HEK293 (cell line): ENCODE results near the gene ERMP1.
A peak's percentile ranks its signal among the peaks of the same experiment; 100 is the strongest.
"Not testable (repeated sequence)": the region's sequence is repeated elsewhere in the genome, so short reads cannot be mapped to it uniquely, and the experiment has no call there.

Experiments
- CTCF ChIA-PET: fragments of 350-600 bp; formaldehyde crosslinking; extraction: SDS; loops from one replicate; lab custom pipeline; 2021; ENCODE audit warnings: antibody characterized with exemption; lab: Yijun Ruan, JAX
- POLR2A ChIA-PET: fragments of 300-600 bp; formaldehyde crosslinking; extraction: SDS; loops from one replicate; lab custom pipeline; 2020; ENCODE audit warnings: antibody characterized with exemption, inconsistent platforms; lab: Yijun Ruan, JAX
- H3K27ac ChIP-seq: fragments of 200-500 bp; sonication (Bioruptor generic); 2 replicates; pipeline ENCODE4 v1.5.1; 2014; ENCODE audit warnings: low read depth, low read length, control low read depth, inconsistent platforms; ENCODE audit errors: extremely low read depth
- H3K36me3 ChIP-seq, 2 experiments: fragments of 200-500 bp in 1 of 2; sonication (Bioruptor generic) in 1 of 2; 1 replicate in 1 of 2; 2 replicates in 1 of 2; pipeline ENCODE4 v1.5.1; 2014 to 2017; ENCODE audit warnings: inconsistent platforms in 2 of 2, low read length in 2 of 2; ENCODE audit not compliant: control insufficient read depth in 2 of 2, insufficient read depth in 1 of 2
- H3K4me1 ChIP-seq: fragments of 200-500 bp; sonication (Bioruptor generic); 2 replicates; pipeline ENCODE4 v1.5.1; 2014; ENCODE audit warnings: mild to moderate bottlenecking, low read length, inconsistent platforms; ENCODE audit not compliant: control insufficient read depth, insufficient read depth
- H3K4me3 ChIP-seq: 2 replicates; pipeline ENCODE4 v1.5.1; 2011; ENCODE audit warnings: low read depth, mild to moderate bottlenecking, control low read depth, low read length, moderate library complexity
- H3K9me3 ChIP-seq: fragments of 200-500 bp; sonication (Bioruptor generic); 2 replicates; pipeline ENCODE4 v1.5.1; 2014; ENCODE audit warnings: low read depth, low read length, inconsistent platforms; ENCODE audit not compliant: control insufficient read depth, insufficient read depth
- EGR2 ChIP-seq: fragments of 450-650 bp; formaldehyde crosslinking; IDR thresholded peaks from 2 replicates; pipeline ENCODE4 v1.5.1; 2016; ENCODE audit warnings: low read depth, missing biosample characterization, missing genetic modification characterization
- GLIS2 ChIP-seq: fragments of 450-650 bp; formaldehyde crosslinking; IDR thresholded peaks from 2 replicates; pipeline ENCODE4 v1.5.1; 2016; ENCODE audit warnings: missing biosample characterization, missing genetic modification characterization
- MYNN ChIP-seq: fragments of 450-650 bp; formaldehyde crosslinking; IDR thresholded peaks from 2 replicates; pipeline ENCODE4 v1.5.1; 2016; ENCODE audit warnings: missing biosample characterization, missing genetic modification characterization, borderline replicate concordance
- TRIM28 ChIP-seq: IDR thresholded peaks from 2 replicates; pipeline ENCODE4 v1.6.1; 2011; ENCODE audit warnings: low read length, control low read depth, borderline replicate concordance
- ZNF114 ChIP-seq: fragments of 450-650 bp; formaldehyde crosslinking; IDR thresholded peaks from 2 replicates; pipeline ENCODE4 v1.5.0; 2017; ENCODE audit warnings: missing biosample characterization, missing genetic modification characterization
- ZNF146 ChIP-seq: fragments of 450-650 bp; formaldehyde crosslinking; IDR thresholded peaks from 2 replicates; pipeline ENCODE4 v1.5.1; 2016; ENCODE audit warnings: missing biosample characterization, missing genetic modification characterization
- ZNF148 ChIP-seq: fragments of 450-650 bp; formaldehyde crosslinking; IDR thresholded peaks from 2 replicates; pipeline ENCODE4 v1.5.0; 2017; ENCODE audit warnings: missing biosample characterization, missing genetic modification characterization, borderline replicate concordance
- ZNF274 ChIP-seq, 2 experiments: fragments of 200-500 bp in 1 of 2; fragments of 450-650 bp in 1 of 2; sonication (Bioruptor generic) in 1 of 2; formaldehyde crosslinking in 1 of 2; IDR thresholded peaks; 2 replicates each; pipeline versions ENCODE4 v1.5.1 to v1.6.1; 2014 to 2016; ENCODE audit warnings: borderline replicate concordance in 1 of 2, inconsistent platforms in 1 of 2, low read length in 1 of 2, missing biosample characterization in 1 of 2, missing genetic modification characterization in 1 of 2
- ZNF518A ChIP-seq: fragments of 450-650 bp; formaldehyde crosslinking; conservative IDR thresholded peaks from 2 replicates; pipeline ENCODE4 v1.5.1; 2016; ENCODE audit warnings: low read depth, missing biosample characterization, missing genetic modification characterization
- ZNF621 ChIP-seq: fragments of 450-650 bp; formaldehyde crosslinking; IDR thresholded peaks from 2 replicates; pipeline ENCODE4 v1.5.1; 2017; ENCODE audit warnings: missing biosample characterization, missing genetic modification characterization
- TF ChIP-seq, protein P1 (sequence below): fragments of 450-650 bp; formaldehyde crosslinking; IDR thresholded peaks from 2 replicates; pipeline ENCODE4 v1.5.1; 2016; ENCODE audit warnings: missing biosample characterization, missing genetic modification characterization

Gene ERMP1

DNA sequence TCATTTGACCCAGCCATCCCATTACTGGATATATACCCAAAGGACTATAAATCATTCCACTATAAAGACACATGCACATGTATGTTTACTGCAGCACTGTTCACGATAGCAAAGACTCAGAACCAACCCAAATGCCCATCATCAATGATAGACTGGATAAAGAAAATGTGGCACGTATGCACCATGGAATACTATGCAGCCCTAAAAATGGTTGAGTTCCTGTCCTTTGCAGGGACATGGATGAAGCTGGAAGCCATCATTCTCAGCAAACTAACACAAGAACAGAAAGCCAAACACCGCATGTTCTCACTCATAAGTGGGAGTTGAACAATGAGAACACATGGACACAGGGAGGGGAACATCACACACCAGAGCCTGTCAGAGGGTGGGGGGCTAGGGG lies 49.5 kb downstream of the ERMP1 start:
- POLR2A ChIA-PET, H3K9me3 ChIP-seq, H3K27ac ChIP-seq, H3K4me3 ChIP-seq, H3K4me1 ChIP-seq: not testable (repeated sequence)
- TF ChIP-seq ZNF146 (tag by site-specific recombination): peak; percentile 71
- peaks cover 3 to 37% of the 10 kb centered on the region in 2 experiments for H3K36me3 ChIP-seq
- CTCF ChIA-PET: interaction anchor here (0.6 kb wide), 1 partner anchor 814 kb away, joined by 3 read pairs; no protein-coding TSS in a partner anchor

DNA sequence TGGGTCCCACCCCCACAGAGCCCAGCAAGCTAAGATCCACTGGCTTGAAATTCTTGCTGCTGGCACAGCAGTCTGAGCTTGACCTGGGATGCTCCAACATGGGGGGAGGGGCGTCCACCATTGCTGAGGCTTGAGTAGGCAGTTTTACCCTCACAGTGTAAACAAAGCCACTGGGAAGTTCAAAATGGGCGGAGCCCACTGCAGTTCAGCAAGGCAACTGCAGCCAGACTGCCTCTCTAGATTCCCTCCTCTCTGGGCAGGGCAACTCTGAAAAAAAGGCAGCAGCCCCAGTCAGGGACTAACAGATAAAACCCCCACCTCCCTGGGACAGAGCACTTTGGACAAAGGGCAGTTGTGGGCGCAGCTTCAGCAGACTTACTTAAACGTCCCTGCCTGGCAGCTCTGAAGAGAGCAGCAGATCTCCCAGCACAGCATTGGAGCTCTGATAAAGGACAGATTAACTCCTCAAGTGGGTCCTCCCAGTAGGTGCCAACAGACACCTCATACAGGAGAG lies 53.2 kb downstream of the ERMP1 start:
- H3K4me1 ChIP-seq, H3K4me3 ChIP-seq, CTCF ChIA-PET, H3K27ac ChIP-seq, H3K9me3 ChIP-seq, POLR2A ChIA-PET: not testable (repeated sequence)
- peaks cover 6 to 44% of the 10 kb centered on the region in 2 experiments for H3K36me3 ChIP-seq

- no peaks in the 10 kb centered on the region for H3K9me3 ChIP-seq
- POLR2A ChIA-PET: no interaction called here
These were observed 54.1 kb downstream of the ERMP1 start for GRCh38 chr9:5778805-5779204.

More at GRCh38 chr9:5778805-5779204, 54.1 kb downstream of the ERMP1 start:
- no peak overlapping the region for H3K27ac ChIP-seq
- H3K36me3 ChIP-seq: peaks cover 6 to 53% of the 10 kb centered on the region in 2 experiments
- no peaks in the 10 kb centered on the region for H3K4me1 ChIP-seq
- H3K4me3 ChIP-seq: no peak overlapping the region
- TF ChIP-seq GLIS2 (tag by site-specific recombination): no peak
- TF ChIP-seq ZNF518A (tag by site-specific recombination): no peak
- TF ChIP-seq ZNF621: no peak
- TF ChIP-seq ZNF114 (tag by site-specific recombination): no peak
- no peak for TF ChIP-seq EGR2
- no peak for TF ChIP-seq ZNF274 (IDR thresholded peaks at IDR 0.05; ENCODE audit: low read length)
- TF ChIP-seq ZNF274 (tag by site-specific recombination; IDR thresholded peaks at IDR 0.05; ENCODE audit: borderline replicate concordance): no peak
- TF ChIP-seq, protein P1, sequence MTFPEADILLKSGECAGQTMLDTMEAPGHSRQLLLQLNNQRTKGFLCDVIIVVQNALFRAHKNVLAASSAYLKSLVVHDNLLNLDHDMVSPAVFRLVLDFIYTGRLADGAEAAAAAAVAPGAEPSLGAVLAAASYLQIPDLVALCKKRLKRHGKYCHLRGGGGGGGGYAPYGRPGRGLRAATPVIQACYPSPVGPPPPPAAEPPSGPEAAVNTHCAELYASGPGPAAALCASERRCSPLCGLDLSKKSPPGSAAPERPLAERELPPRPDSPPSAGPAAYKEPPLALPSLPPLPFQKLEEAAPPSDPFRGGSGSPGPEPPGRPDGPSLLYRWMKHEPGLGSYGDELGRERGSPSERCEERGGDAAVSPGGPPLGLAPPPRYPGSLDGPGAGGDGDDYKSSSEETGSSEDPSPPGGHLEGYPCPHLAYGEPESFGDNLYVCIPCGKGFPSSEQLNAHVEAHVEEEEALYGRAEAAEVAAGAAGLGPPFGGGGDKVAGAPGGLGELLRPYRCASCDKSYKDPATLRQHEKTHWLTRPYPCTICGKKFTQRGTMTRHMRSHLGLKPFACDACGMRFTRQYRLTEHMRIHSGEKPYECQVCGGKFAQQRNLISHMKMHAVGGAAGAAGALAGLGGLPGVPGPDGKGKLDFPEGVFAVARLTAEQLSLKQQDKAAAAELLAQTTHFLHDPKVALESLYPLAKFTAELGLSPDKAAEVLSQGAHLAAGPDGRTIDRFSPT (tag by site-specific recombination): no peak
- no peak for TF ChIP-seq TRIM28
- TF ChIP-seq MYNN (tag by site-specific recombination): no peak
- no peak for TF ChIP-seq ZNF148 (tag by site-specific recombination)
- CTCF ChIA-PET: interaction anchor here (0.6 to 0.7 kb wide), 2 partner anchors 17 to 107 kb away, joined by 3 to 5 read pairs; no protein-coding TSS in a partner anchor
